ENCODE data around the gene IGF1R.

Gene IGF1R

GRCh38 chr15:99006146-99006545 is 357.8 kb downstream of the IGF1R start:
- no peaks in the 10 kb centered on the region for H3K36me3 ChIP-seq (ENCODE audit: insufficient read depth)
- no peak overlapping the region for H2AFZ ChIP-seq (ENCODE audit: low read depth)
- H3K4me2 ChIP-seq, result no peak overlapping the region
- no peaks in the 10 kb centered on the region for H3K79me2 ChIP-seq (ENCODE audit: insufficient read depth, low read depth)
- H3K9ac ChIP-seq, result no peak overlapping the region
- no peak for TF ChIP-seq CTCF (conservative IDR thresholded peaks at IDR 0.05; ENCODE audit: low read depth, low read length)
- H4K20me1 ChIP-seq (ENCODE audit: insufficient read depth), result no peaks in the 10 kb centered on the region
- no peaks in the 10 kb centered on the region for H3K27me3 ChIP-seq (ENCODE audit: insufficient read depth, low read depth)
- no peak overlapping the region for H3K27ac ChIP-seq
- no peaks in the 10 kb centered on the region for H3K4me1 ChIP-seq (ENCODE audit: low read depth, poor library complexity, severe bottlenecking)
- no peak overlapping the region for H3K4me3 ChIP-seq (IDR thresholded peaks at IDR 0.05; ENCODE audit: insufficient read depth, low read depth, low read length)

GRCh38 chr15:99006904-99007495 is 358.7 kb downstream of the IGF1R start:
- H3K79me2 ChIP-seq (ENCODE audit: insufficient read depth, low read depth), result no peaks in the 10 kb centered on the region
- H3K4me1 ChIP-seq (ENCODE audit: low read depth, poor library complexity, severe bottlenecking), result no peaks in the 10 kb centered on the region
- H2AFZ ChIP-seq (ENCODE audit: low read depth), result no peak overlapping the region
- TF ChIP-seq CTCF (conservative IDR thresholded peaks at IDR 0.05; ENCODE audit: low read depth, low read length), result no peak
- no peaks in the 10 kb centered on the region for H4K20me1 ChIP-seq (ENCODE audit: insufficient read depth)
- H3K27me3 ChIP-seq (ENCODE audit: insufficient read depth, low read depth), result no peaks in the 10 kb centered on the region
- H3K9ac ChIP-seq, result no peak overlapping the region
- no peak overlapping the region for H3K4me3 ChIP-seq (IDR thresholded peaks at IDR 0.05; ENCODE audit: insufficient read depth, low read depth, low read length)
- H3K36me3 ChIP-seq (ENCODE audit: insufficient read depth), result no peaks in the 10 kb centered on the region
- no peak overlapping the region for H3K4me2 ChIP-seq
- no peak overlapping the region for H3K27ac ChIP-seq

GRCh38 chr15:99009741-99010330 is 361.5 kb downstream of the IGF1R start:
- Histone ChIP-seq H3K4me1 (ENCODE audit: low read depth, poor library complexity, severe bottlenecking) (no peaks in the 10 kb centered on the region), H3K27me3 (ENCODE audit: insufficient read depth, low read depth) (no peaks in the 10 kb centered on the region), H3K79me2 (ENCODE audit: insufficient read depth, low read depth) (no peaks in the 10 kb centered on the region), H2AFZ (ENCODE audit: low read depth) (no peak overlapping the region), H3K27ac (no peak overlapping the region), H3K4me2 (no peak overlapping the region), H3K4me3 (IDR thresholded peaks at IDR 0.05; ENCODE audit: insufficient read depth, low read depth, low read length) (no peak overlapping the region), H4K20me1 (ENCODE audit: insufficient read depth) (no peaks in the 10 kb centered on the region), H3K9ac (no peak overlapping the region), H3K36me3 (ENCODE audit: insufficient read depth) (no peaks in the 10 kb centered on the region)
- TF ChIP-seq CTCF (conservative IDR thresholded peaks at IDR 0.05; ENCODE audit: low read depth, low read length), result no peak

- Histone ChIP-seq H4K20me1 (ENCODE audit: insufficient read depth) (no peaks in the 10 kb centered on the region), H3K4me2 (no peak overlapping the region), H2AFZ (ENCODE audit: low read depth) (no peak overlapping the region), H3K27ac (no peak overlapping the region), H3K27me3 (ENCODE audit: insufficient read depth, low read depth) (no peaks in the 10 kb centered on the region), H3K4me1 (ENCODE audit: low read depth, poor library complexity, severe bottlenecking) (no peaks in the 10 kb centered on the region), H3K79me2 (ENCODE audit: insufficient read depth, low read depth) (no peaks in the 10 kb centered on the region), H3K4me3 (IDR thresholded peaks at IDR 0.05; ENCODE audit: insufficient read depth, low read depth, low read length) (no peak overlapping the region), H3K36me3 (ENCODE audit: insufficient read depth) (no peaks in the 10 kb centered on the region), H3K9ac (no peak overlapping the region)
- no peak for TF ChIP-seq CTCF (conservative IDR thresholded peaks at IDR 0.05; ENCODE audit: low read depth, low read length)
These were observed 362.4 kb downstream of the IGF1R start for GRCh38 chr15:99010768-99011167.

All from KMS-11 (cell line).